Adrenal gland (tissue), 12 donors: ENCODE data around the gene TDRD7. TPM values are rescaled to one million over a fixed set of nuclear protein-coding genes. Genes with fewer than 3 reads are reported as not detected.

Source experiments
- DNase-seq, 7 donors: peaks; one replicate each; pipeline ENCODE4 v3.0.0-alpha.2; 2019 to 2020
- H3K27ac ChIP-seq, 5 donors: fragments of 200-600 bp; sonication (generic) in 4 of 5; 1 replicate in 3 of 5; 2 replicates in 2 of 5; pipeline versions ENCODE4 v1.5.1 to v1.8.0; 2016 to 2020; ENCODE audit warnings: mild to moderate bottlenecking in 1 of 5
- H3K27me3 ChIP-seq: fragments of 200-600 bp; 2 replicates; pipeline ENCODE4 v1.8.0; 2021
- H3K36me3 ChIP-seq, 2 donors: fragments of 200-600 bp; replicated peaks in 1 of 2; 1 replicate in 1 of 2; 2 replicates in 1 of 2; pipeline versions ENCODE4 v1.5.1 to v1.8.0; 2018 to 2022
- H3K4me1 ChIP-seq, 2 donors: fragments of 200-600 bp; replicated peaks in 1 of 2; 1 replicate in 1 of 2; 2 replicates in 1 of 2; pipeline versions ENCODE4 v1.5.1 to v1.8.0; 2018 to 2021
- H3K4me3 ChIP-seq, 4 donors: fragments of 200-600 bp; sonication (generic) in 3 of 4; one replicate each; pipeline ENCODE4 v1.5.1; 2016 to 2018
- H3K9me3 ChIP-seq, 3 donors: fragments of 200-600 bp; sonication (generic) in 1 of 3; replicated peaks in 1 of 3; 1 replicate in 2 of 3; 2 replicates in 1 of 3; pipeline versions ENCODE4 v1.5.1 to v1.8.0; 2016 to 2021
- CTCF ChIP-seq, 6 experiments: fragments of 450-650 bp in 4 of 6; fragments of 200-600 bp in 2 of 6; sonication (generic) in 1 of 6; IDR thresholded peaks; 1 replicate in 5 of 6; 2 replicates in 1 of 6; pipeline versions ENCODE4 v1.5.1 to v1.8.0; 2016 to 2021; ENCODE audit warnings: antibody characterized with exemption in 6 of 6, mild to moderate bottlenecking in 2 of 6, moderate library complexity in 1 of 6
- POLR2A ChIP-seq, 2 donors: fragments of 450-650 bp; IDR thresholded peaks; one replicate each; pipeline ENCODE4 v1.6.1; 2017; ENCODE audit warnings: antibody characterized with exemption in 2 of 2, mild to moderate bottlenecking in 2 of 2, moderate library complexity in 1 of 2
- WGBS, 4 donors: extraction: QIAGEN DNeasy Blood & Tissue Kit in 2 of 4; methylation state at CpG; one replicate each; pipeline versions ENCODE4 v1.1.5 to v1.1.7; 2013 to 2017; 5-methylcytosine and 5-hydroxymethylcytosine counted together
- intact Hi-C, 2 donors: fragments of 100-400 bp; cut with DNase I; formaldehyde crosslinking; loops; one replicate each; pipeline versions ENCODE4 v1.14.1 to v1.15.0; 2022 to 2023
- polyA plus RNA-seq, 3 donors: library from polyadenylated mRNA; stranded (reverse); fragments of 200-250 nt in 2 of 3; fragments of 350-450 nt in 1 of 3; fragmentation: Illumina TruSeq in 1 of 3; extraction: RNeasy Lipid Tissue Mini Kit (QIAGEN cat#74804) in 1 of 3; gene quantifications; one replicate each; pipeline ENCODE4 v1.2.3, GENCODE V29; 2013 to 2014
- total RNA-seq, 9 donors: library from RNA; depleted of rRNA in 4 of 9; stranded (reverse); fragments of >200 nt in 4 of 9; fragments of 120-200 nt in 1 of 9; fragmentation: NEBNext Ultra II Directional in 1 of 9; extraction: Animal tissue kit (Norgen Biotek cat#: 25700) in 1 of 9; gene quantifications; one replicate each; pipeline versions ENCODE4 v1.1.0 to v1.2.4, GENCODE V29; 2013 to 2023
- donor health status: healthy with polysubstance abuse.
- donor health status: Bipolar disorder and iron deficiency.
- donor health status: DM: yes; HTN: yes; CAD: no.
- donor health status: DM: no; HTN: no; CAD: no.
- donor health status: DM: no; HTN: no; CAD: no.
- donor health status: DM: yes; HTN: yes; CAD: no.

TDRD7 gene
- total and polyA plus RNA-seq, 12 donors: 5.2 to 13.3 (median 9.2) TPM

DNA sequence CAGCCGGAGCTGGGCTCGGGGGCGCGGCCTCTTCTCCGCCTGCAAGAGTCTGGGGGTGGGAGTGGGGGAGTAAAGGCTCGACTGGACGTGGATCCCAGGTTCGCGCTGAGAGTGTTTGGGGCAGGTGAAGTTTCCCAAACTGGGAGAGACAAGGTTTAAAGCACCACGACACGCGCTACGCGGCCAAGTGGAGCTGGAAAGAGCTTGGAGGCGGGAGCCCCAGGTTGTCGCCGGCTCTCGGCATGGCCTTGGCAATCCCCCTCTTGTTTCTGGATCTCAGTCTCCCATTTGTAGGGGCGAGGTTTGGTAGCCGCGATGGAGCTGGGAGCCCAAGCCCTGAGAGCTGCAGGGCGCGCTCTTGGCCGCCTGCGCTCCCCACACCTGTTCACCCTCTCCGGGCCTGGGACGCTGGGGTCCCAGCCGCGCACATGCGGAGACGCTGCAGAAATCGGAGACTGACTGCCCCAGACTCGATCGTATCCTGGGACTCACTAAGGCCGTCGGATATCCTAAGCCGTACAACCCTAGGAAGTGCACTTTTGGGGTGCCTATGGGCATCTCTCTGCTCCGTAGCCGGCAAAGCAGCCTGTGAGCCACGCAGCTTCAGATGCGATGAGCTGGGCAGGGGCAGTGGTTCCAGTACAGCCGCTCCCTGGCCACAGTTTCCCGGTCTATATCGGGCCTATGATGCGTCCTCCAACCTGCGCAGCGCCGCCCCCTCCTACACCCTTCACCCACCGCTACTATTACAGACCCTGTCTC, 90.5 kb downstream of the TDRD7 start:
- no peak for TF ChIP-seq CTCF (IDR thresholded peaks at IDR 0.05)
- TF ChIP-seq POLR2A (IDR thresholded peaks at IDR 0.05): no peak
- no peaks in the 10 kb centered on the region for H3K36me3 ChIP-seq
- peak overlapping the region in 4 of 5 donors; percentile 21 to 87 (median 82) for H3K27ac ChIP-seq
- peaks cover 32 to 48% of the 10 kb centered on the region in 2 donors for H3K4me1 ChIP-seq
- no peaks in the 10 kb centered on the region for H3K27me3 ChIP-seq
- DNase-seq: peak in 4 of 7 donors; percentile 28 to 66 (median 42)
- peak overlapping the region; percentile 48 to 95 (median 78) for H3K4me3 ChIP-seq
- whole genome bisulfite sequencing, 4 donors: 7 to 37% (median 10%) methylated on average over 8 to 49 of the region's 49 CpGs
- no peaks in the 10 kb centered on the region for H3K9me3 ChIP-seq
- intact Hi-C loops: no loop called here

DNA sequence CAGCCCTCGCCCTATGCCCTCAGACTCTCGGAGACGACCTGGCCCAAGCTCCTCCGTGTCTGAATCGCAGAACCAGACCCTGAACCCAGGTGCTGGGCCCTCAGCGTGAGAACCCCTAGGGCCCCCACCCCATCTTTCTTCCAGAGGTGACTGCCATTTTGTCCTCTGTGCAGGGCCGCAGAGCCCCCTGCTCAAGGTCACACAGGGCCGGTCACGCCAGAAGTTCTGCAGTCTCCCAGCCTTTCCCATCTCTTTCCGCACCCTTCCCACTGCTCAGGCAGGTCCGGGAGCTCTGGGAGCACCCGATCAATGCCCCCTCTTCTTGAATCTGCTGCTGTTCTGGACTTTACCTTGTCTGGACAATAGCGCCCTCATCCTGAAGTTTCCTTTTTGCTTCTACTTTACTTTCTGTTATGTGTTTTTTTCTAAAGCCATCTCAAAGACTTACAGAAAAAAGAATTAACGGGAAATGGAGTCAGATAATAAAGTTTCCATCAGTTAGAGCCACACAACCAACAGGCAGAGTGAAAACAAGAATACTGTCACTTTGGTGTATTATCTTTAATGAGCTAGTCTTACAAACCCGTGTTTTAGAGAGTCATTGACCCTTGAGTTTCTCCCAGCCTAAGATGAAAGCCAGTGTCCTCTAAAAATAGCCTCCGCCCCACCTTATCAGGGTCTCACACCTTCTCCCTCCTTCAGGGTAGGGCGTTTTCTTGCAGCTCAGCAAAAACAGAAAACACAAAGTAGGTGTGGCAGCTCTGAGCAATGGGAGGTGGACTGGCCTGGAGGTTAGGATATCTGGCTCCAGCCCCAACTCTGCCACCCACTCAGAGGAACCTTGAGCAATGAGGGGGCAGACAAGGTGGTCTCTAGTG, 91.3 kb downstream of the TDRD7 start:
- Histone ChIP-seq H3K27me3 (no peaks in the 10 kb centered on the region), H3K4me3 (peak overlapping the region in 2 of 4 donors; percentile 77 to 95), H3K27ac (peak overlapping the region; percentile 39 to 87 (median 67)), H3K9me3 (no peaks in the 10 kb centered on the region), H3K4me1 (peaks cover 32 to 52% of the 10 kb centered on the region in 2 donors), H3K36me3 (no peaks in the 10 kb centered on the region)
- 52 to 71% (median 62%) methylated on average over 17 of the region's 17 CpGs for WGBS, 4 donors
- TF ChIP-seq POLR2A (IDR thresholded peaks at IDR 0.05): no peak
- TF ChIP-seq CTCF (IDR thresholded peaks at IDR 0.05): no peak
- no peak for DNase-seq
- intact Hi-C loops: no loop called here

DNA sequence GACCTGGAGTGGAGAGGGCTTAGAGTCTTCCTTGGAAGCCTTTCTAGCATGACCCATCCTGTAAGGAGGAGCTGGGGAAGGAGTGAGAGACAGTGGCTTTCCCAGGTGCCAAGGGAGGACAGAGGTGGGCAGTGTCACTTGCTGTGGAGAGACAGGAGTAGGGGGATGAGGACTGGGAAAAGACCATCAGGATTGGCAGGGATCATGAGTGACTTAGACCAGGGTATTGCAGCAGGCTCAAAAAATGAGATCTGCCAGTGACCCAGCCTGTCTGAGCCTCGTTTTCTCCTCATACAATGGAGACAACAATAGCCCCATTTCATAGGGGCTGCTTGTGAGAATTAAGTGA, 91.9 kb downstream of the TDRD7 start:
- Histone ChIP-seq H3K27ac (peak overlapping the region; percentile 39 to 87 (median 67)), H3K36me3 (no peaks in the 10 kb centered on the region), H3K9me3 (no peaks in the 10 kb centered on the region), H3K27me3 (no peaks in the 10 kb centered on the region), H3K4me3 (peak overlapping the region in 1 of 4 donors; percentile 95), H3K4me1 (peaks cover 32 to 52% of the 10 kb centered on the region in 2 donors)
- no peak for TF ChIP-seq CTCF (IDR thresholded peaks at IDR 0.05)
- TF ChIP-seq POLR2A (IDR thresholded peaks at IDR 0.05): no peak
- intact Hi-C loops: no loop called here
- 88 to 100% (median 95%) methylated on average over 1 of the region's 1 CpG for WGBS, 4 donors
- DNase-seq: no peak
